Upper lobe of left lung (tissue), 6 donors: Measurements from ENCODE around the gene BBC3. TPM values are rescaled to one million over a fixed set of nuclear protein-coding genes. Genes with fewer than 3 reads are reported as not detected.

Experiments
- ATAC-seq, 2 donors: fragments of 200-7000 bp; cut with Tn5 transposase; one replicate each; pipeline ENCODE4 v1.9.1; 2022; ENCODE audit warnings: mild to moderate bottlenecking in 2 of 2, moderate library complexity in 2 of 2; ENCODE audit not compliant: low FRiP score in 2 of 2
- DNase-seq, 2 donors: peaks; one replicate each; pipeline ENCODE4 v3.0.0-alpha.2; 2019 to 2020
- H3K27ac ChIP-seq, 4 donors: fragments of 200-600 bp; sonication (generic); one replicate each; pipeline ENCODE4 v1.5.1; 2016 to 2019
- H3K27me3 ChIP-seq, 4 donors: fragments of 200-600 bp; sonication (generic); one replicate each; pipeline ENCODE4 v1.5.1; 2017 to 2019
- H3K36me3 ChIP-seq, 4 donors: fragments of 200-600 bp; sonication (generic); one replicate each; pipeline ENCODE4 v1.5.1; 2016 to 2019
- H3K4me1 ChIP-seq, 4 donors: fragments of 200-600 bp; sonication (generic); one replicate each; pipeline ENCODE4 v1.5.1; 2018 to 2019
- H3K4me3 ChIP-seq, 4 donors: fragments of 200-600 bp; sonication (generic); one replicate each; pipeline ENCODE4 v1.5.1; 2017 to 2019; ENCODE audit warnings: mild to moderate bottlenecking in 2 of 4, moderate library complexity in 1 of 4
- H3K9me3 ChIP-seq, 4 donors: fragments of 200-600 bp; sonication (generic); one replicate each; pipeline ENCODE4 v1.5.1; 2018 to 2019
- CTCF ChIP-seq, 6 experiments: fragments of 450-650 bp in 4 of 6; fragments of 200-600 bp in 2 of 6; sonication (generic) in 2 of 6; IDR thresholded peaks; one replicate each; pipeline ENCODE4 v1.5.1; 2016 to 2019; ENCODE audit warnings: antibody characterized with exemption in 6 of 6
- EP300 ChIP-seq, 4 donors: sonication (generic); formaldehyde crosslinking; IDR thresholded peaks; one replicate each; pipeline ENCODE4 v1.5.1; 2017; ENCODE audit warnings: antibody characterized with exemption in 4 of 4, control low read depth in 2 of 4
- POLR2A ChIP-seq, 4 donors: fragments of 450-650 bp; IDR thresholded peaks; one replicate each; pipeline ENCODE4 v1.5.1; 2016 to 2017; ENCODE audit warnings: antibody characterized with exemption in 4 of 4, mild to moderate bottlenecking in 2 of 4
- POLR2AphosphoS5 ChIP-seq, 2 donors: sonication (generic); formaldehyde crosslinking; IDR thresholded peaks; one replicate each; pipeline ENCODE4 v1.5.1; 2017; ENCODE audit warnings: antibody characterized with exemption in 2 of 2
- WGBS, 2 donors: methylation state at CpG; one replicate each; pipeline ENCODE4 v1.1.5; 2017 to 2018; 5-methylcytosine and 5-hydroxymethylcytosine counted together
- total RNA-seq, 6 donors: library from RNA; depleted of rRNA in 4 of 6; stranded (reverse); fragments of >200 nt in 4 of 6; gene quantifications; one replicate each; pipeline versions ENCODE4 v1.1.0 to v1.2.1, GENCODE V29; 2016 to 2021
- donor health status: DM: no; HTN: no; CAD: no; lungs with moderate emphysema.
- donor health status: DM: no; HTN: yes; CAD: no; lungs with severe emphysema.

Gene BBC3
- total RNA-seq, 6 donors from 2014 or later = 7.4 to 29.3 (median 15.9) TPM

- Histone ChIP-seq H3K4me3 (no peak overlapping the region), H3K36me3 (no peaks in the 10 kb centered on the region), H3K27me3 (no peaks in the 10 kb centered on the region), H3K4me1 (peaks cover 28 to 54% (median 36%) of the 10 kb centered on the region in 4 donors), H3K9me3 (no peaks in the 10 kb centered on the region), H3K27ac (peak overlapping the region; percentile 45 to 84 (median 73))
- peak in 1 of 4 donors; percentile 22 for TF ChIP-seq EP300 (IDR thresholded peaks at IDR 0.05)
- peak in 1 of 2 donors; percentile 8 for TF ChIP-seq POLR2AphosphoS5 (IDR thresholded peaks at IDR 0.05)
- TF ChIP-seq POLR2A (IDR thresholded peaks at IDR 0.05) = peak in 2 of 4 donors; percentile 13 to 29
- no peak for TF ChIP-seq CTCF (IDR thresholded peaks at IDR 0.05)
- DNase-seq (peak; percentile 47 to 87), ATAC-seq (peak; percentile 57 to 88)
- WGBS, 2 donors = 13 to 33% methylated on average over 12 of the region's 12 CpGs
These were observed 40.8 kb downstream of the BBC3 start for GRCh38 chr19:47190167-47190727.

GRCh38 chr19:47188507-47189033 lies 42.4 kb downstream of the BBC3 start:
- Histone ChIP-seq H3K4me1 (peaks cover 28 to 54% (median 36%) of the 10 kb centered on the region in 4 donors), H3K9me3 (no peaks in the 10 kb centered on the region), H3K27ac (peak overlapping the region; percentile 45 to 84 (median 73)), H3K27me3 (no peaks in the 10 kb centered on the region), H3K36me3 (peaks cover 0 to 4% (median 2%) of the 10 kb centered on the region in 4 donors), H3K4me3 (no peak overlapping the region)
- no peak for TF ChIP-seq CTCF (IDR thresholded peaks at IDR 0.05)
- no peak for TF ChIP-seq POLR2AphosphoS5 (IDR thresholded peaks at IDR 0.05)
- TF ChIP-seq POLR2A (IDR thresholded peaks at IDR 0.05) = no peak
- no peak for TF ChIP-seq EP300 (IDR thresholded peaks at IDR 0.05)
- ATAC-seq = no peak
- 69 to 82% methylated on average over 5 of the region's 5 CpGs for WGBS, 2 donors
- DNase-seq = no peak

DNA sequence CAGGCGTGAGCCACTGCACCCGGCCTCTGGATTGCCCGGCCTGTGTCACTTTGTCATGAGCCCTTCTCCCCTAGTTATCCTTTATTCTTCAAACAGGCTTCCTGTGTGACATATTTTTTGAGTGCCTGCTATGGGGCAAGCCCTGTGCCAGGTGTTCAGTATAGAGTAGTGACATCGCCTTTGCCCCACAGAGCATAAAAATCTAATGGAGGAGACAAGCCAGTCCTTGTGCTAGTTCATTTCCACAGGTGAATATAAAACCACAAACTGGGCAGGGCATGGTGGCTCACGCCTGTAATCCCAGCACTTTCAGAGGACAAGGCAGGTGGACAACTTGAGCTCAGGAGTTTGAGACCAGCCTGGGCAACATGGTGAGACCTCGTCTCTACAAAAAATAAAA lies 43.2 kb downstream of the BBC3 start:
- Histone ChIP-seq H3K4me3 (no peak overlapping the region), H3K27ac (peak overlapping the region in 1 of 4 donors; percentile 83), H3K27me3 (no peaks in the 10 kb centered on the region), H3K36me3 (peaks cover 0 to 11% (median 8%) of the 10 kb centered on the region in 4 donors), H3K4me1 (peaks cover 28 to 54% (median 36%) of the 10 kb centered on the region in 4 donors), H3K9me3 (no peaks in the 10 kb centered on the region)
- TF ChIP-seq POLR2AphosphoS5 (IDR thresholded peaks at IDR 0.05) (no peak), EP300 (IDR thresholded peaks at IDR 0.05) (no peak), POLR2A (IDR thresholded peaks at IDR 0.05) (no peak)
- WGBS, 2 donors = 92 to 98% methylated on average over 5 to 6 of the region's 6 CpGs
- DNase-seq = no peak
- no peak for ATAC-seq

GRCh38 chr19:47187335-47187655 lies 43.7 kb downstream of the BBC3 start:
- peaks cover 28 to 54% (median 36%) of the 10 kb centered on the region in 4 donors for H3K4me1 ChIP-seq
- DNase-seq (no peak), ATAC-seq (no peak)
- H3K36me3 ChIP-seq = peaks cover 0 to 15% (median 11%) of the 10 kb centered on the region in 4 donors
- no peak overlapping the region for H3K4me3 ChIP-seq
- no peak for TF ChIP-seq POLR2A (IDR thresholded peaks at IDR 0.05)
- TF ChIP-seq POLR2AphosphoS5 (IDR thresholded peaks at IDR 0.05) = no peak
- no peak for TF ChIP-seq EP300 (IDR thresholded peaks at IDR 0.05)
- no peaks in the 10 kb centered on the region for H3K9me3 ChIP-seq
- WGBS, 2 donors = 74 to 100% methylated on average over 1 to 2 of the region's 2 CpGs
- H3K27ac ChIP-seq = peak overlapping the region in 2 of 4 donors; percentile 24 to 34
- no peaks in the 10 kb centered on the region for H3K27me3 ChIP-seq

DNA sequence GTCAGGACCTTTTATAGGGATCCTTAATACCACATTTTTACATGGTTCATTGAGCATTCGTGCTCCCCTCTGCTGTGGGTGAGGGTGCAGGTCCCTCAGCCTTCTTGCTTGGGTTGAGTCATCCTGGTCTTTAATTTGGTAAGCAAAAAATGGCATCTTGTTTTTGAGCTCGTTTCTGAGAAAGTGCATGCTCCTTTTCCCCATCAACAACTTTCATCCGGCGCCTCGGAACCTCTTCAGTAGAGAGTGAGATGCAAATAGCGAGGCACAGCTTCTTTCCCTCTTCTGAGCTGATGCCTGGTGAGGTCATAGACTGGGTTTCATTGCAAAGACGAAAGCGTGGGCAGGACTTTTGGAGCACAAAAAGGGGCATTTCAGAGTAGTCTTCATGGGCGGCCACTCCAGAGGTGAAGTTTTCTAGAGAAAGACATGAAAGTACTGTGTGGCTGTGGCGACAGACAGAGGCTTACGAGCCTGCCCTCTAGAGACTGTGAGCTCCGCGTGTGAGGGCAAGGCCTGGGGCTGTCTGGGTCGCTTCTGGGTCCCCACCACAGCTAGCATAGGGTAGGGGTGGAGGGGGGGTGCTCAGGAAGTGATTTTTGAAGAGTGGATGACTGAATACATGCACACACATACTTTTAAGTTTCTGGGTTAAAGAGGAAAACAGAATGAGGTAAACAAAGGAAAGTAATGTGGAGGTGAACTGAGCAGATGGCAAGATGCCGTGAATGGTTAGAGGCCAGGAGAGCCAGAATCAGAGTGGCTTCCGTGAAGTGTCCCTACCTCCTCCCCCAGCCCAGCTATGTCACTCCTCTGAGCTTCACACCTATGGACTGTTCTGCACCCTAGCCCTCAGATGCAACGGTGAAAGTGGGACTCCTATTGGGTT lies 44.3 kb downstream of the BBC3 start:
- TF ChIP-seq EP300 (IDR thresholded peaks at IDR 0.05) (no peak), POLR2A (IDR thresholded peaks at IDR 0.05) (peak in 1 of 4 donors; percentile 8), POLR2AphosphoS5 (IDR thresholded peaks at IDR 0.05) (no peak), CTCF (IDR thresholded peaks at IDR 0.05) (no peak)
- peak overlapping the region in 3 of 4 donors; percentile 1 to 34 (median 24) for H3K27ac ChIP-seq
- H3K4me1 ChIP-seq = peaks cover 28 to 54% (median 36%) of the 10 kb centered on the region in 4 donors

More for the DNA sequence above, 44.3 kb downstream of the BBC3 start:
- Histone ChIP-seq H3K4me3 (no peak overlapping the region), H3K27me3 (no peaks in the 10 kb centered on the region), H3K9me3 (no peaks in the 10 kb centered on the region), H3K36me3 (peaks cover 0 to 19% (median 11%) of the 10 kb centered on the region in 4 donors)
- DNase-seq (no peak), ATAC-seq (peak in 1 of 2 donors; percentile 50)
- WGBS, 2 donors = 56 to 73% methylated on average over 17 of the region's 17 CpGs
